Keratinocyte (primary cell): ENCODE results near the gene MTHFR.

Experiments used
- CTCF ChIP-seq, 3 experiments: IDR thresholded peaks in 1 of 3; conservative IDR thresholded peaks in 1 of 3; optimal IDR thresholded peaks in 1 of 3; 2 replicates in 2 of 3; 3 replicates in 1 of 3; pipeline versions ENCODE3 to v1.5.1; 2011; ENCODE audit warnings: low read length in 3 of 3, mild to moderate bottlenecking in 3 of 3, moderate library complexity in 2 of 3, control low read depth in 1 of 3, inconsistent platforms in 1 of 3; ENCODE audit not compliant: insufficient read depth in 2 of 3; ENCODE audit errors: extremely low read depth in 1 of 3
- EZH2 ChIP-seq: IDR thresholded peaks from one replicate; pipeline ENCODE4 v1.6.1; 2012; ENCODE audit warnings: inconsistent platforms, mild to moderate bottlenecking, low read length, moderate library complexity

GRCh38 chr1:11761988-11762406, 43.8 kb downstream of the MTHFR start, which contains the start of gene C1orf167:
- no peak for TF ChIP-seq EZH2
- TF ChIP-seq CTCF (optimal IDR thresholded peaks at IDR 0.05 in 1 of 3, IDR thresholded peaks at IDR 0.05 in 1 of 3, conservative IDR thresholded peaks at IDR 0.05 in 1 of 3; ENCODE audit: extremely low read depth in 1 of 3, insufficient read depth in 2 of 3, low read length in 3 of 3), result no peak
